Breast epithelium (tissue), 3 donors: ENCODE data around the gene TDRD12.

Source experiments
- CTCF ChIP-seq, 3 donors: fragments of 450-650 bp; IDR thresholded peaks; one replicate each; pipeline ENCODE4 v1.5.1; 2016 to 2017; ENCODE audit warnings: antibody characterized with exemption in 3 of 3, mild to moderate bottlenecking in 3 of 3, moderate library complexity in 3 of 3
- POLR2A ChIP-seq: fragments of 450-650 bp; IDR thresholded peaks from one replicate; pipeline ENCODE4 v1.6.1; 2016; ENCODE audit warnings: antibody characterized with exemption, mild to moderate bottlenecking, moderate library complexity
- POLR2AphosphoS5 ChIP-seq, 3 donors: sonication (generic); formaldehyde crosslinking; IDR thresholded peaks; one replicate each; pipeline ENCODE4 v1.6.1; 2017; ENCODE audit warnings: antibody characterized with exemption in 3 of 3

GRCh38 chr19:32842061-32842460 is 122.5 kb downstream of the TDRD12 start:
- no peak for TF ChIP-seq CTCF (IDR thresholded peaks at IDR 0.05)
- TF ChIP-seq POLR2A: no peak
- no peak for TF ChIP-seq POLR2AphosphoS5 (IDR thresholded peaks at IDR 0.05)
